Natural killer cell (primary cell): ENCODE data around the gene CENPU. TPM values are rescaled to one million over a fixed set of nuclear protein-coding genes. Genes with fewer than 3 reads are reported as not detected.

Experiments used
- ATAC-seq, 3 donors: fragments of 150-1000 bp in 2 of 3; fragments of 200-7000 bp in 1 of 3; cut with Tn5 transposase; 1 replicate in 1 of 3; 2 replicates in 2 of 3; pipeline ENCODE4 v1.10.0; 2021; ENCODE audit warnings: mild to moderate bottlenecking in 2 of 3, moderate library complexity in 2 of 3
- DNase-seq, 2 donors: peaks; one replicate each; pipeline versions ENCODE4 v3.0.0 to v3.0.0-alpha.2; 2013 to 2021; ENCODE audit warnings: mixed read lengths in 1 of 2
- H3K27ac ChIP-seq: one replicate; pipeline ENCODE4 v1.5.1; 2013; ENCODE audit warnings: mild to moderate bottlenecking, low read length
- H3K27me3 ChIP-seq: one replicate; pipeline ENCODE4 v1.6.1; 2013; ENCODE audit warnings: low read length; ENCODE audit not compliant: control insufficient read depth, insufficient read depth
- H3K36me3 ChIP-seq: one replicate; pipeline ENCODE4 v1.6.1; 2013; ENCODE audit warnings: low read length; ENCODE audit not compliant: control insufficient read depth, insufficient read depth
- H3K4me1 ChIP-seq: one replicate; pipeline ENCODE4 v1.6.1; 2013; ENCODE audit warnings: low read length; ENCODE audit not compliant: control insufficient read depth, insufficient read depth
- H3K4me3 ChIP-seq: one replicate; pipeline ENCODE4 v1.5.1; 2013; ENCODE audit warnings: low read length
- H3K9me3 ChIP-seq: one replicate; pipeline ENCODE4 v1.6.1; 2013; ENCODE audit warnings: low read length; ENCODE audit not compliant: control insufficient read depth, insufficient read depth
- H3K27ac Mint-ChIP-seq, 2 donors: one replicate each; pipeline ENCODE4 v1.8.0; 2022; ENCODE audit warnings: mild to moderate bottlenecking in 2 of 2, mixed read lengths in 2 of 2, moderate library complexity in 1 of 2
- H3K27me3 Mint-ChIP-seq, 2 donors: one replicate each; pipeline ENCODE4 v1.8.0; 2022; ENCODE audit warnings: low read depth in 2 of 2, mixed read lengths in 2 of 2
- H3K36me3 Mint-ChIP-seq: one replicate; pipeline ENCODE4 v1.8.0; 2022; ENCODE audit warnings: mixed read lengths
- H3K4me1 Mint-ChIP-seq, 2 donors: one replicate each; pipeline ENCODE4 v1.8.0; 2022; ENCODE audit warnings: mixed read lengths in 2 of 2
- H3K4me3 Mint-ChIP-seq: one replicate; pipeline ENCODE4 v1.8.0; 2022; ENCODE audit warnings: mild to moderate bottlenecking, moderate library complexity, mixed read lengths
- H3K9me3 Mint-ChIP-seq, 2 donors: one replicate each; pipeline ENCODE4 v1.8.0; 2022; ENCODE audit warnings: mixed read lengths in 2 of 2
- WGBS: methylation state at CpG from one replicate; pipeline ENCODE4 v1.1.7; 2013; ENCODE audit warnings: missing lambda C conversion rate; ENCODE audit not compliant: insufficient coverage; 5-methylcytosine and 5-hydroxymethylcytosine counted together
- intact Hi-C: fragments of 100-400 bp; cut with micrococcal nuclease; formaldehyde crosslinking; loops from one replicate; pipeline ENCODE4 v1.14.2; 2022
- total RNA-seq, 4 donors: library from RNA; stranded (reverse); fragments of 120-200 nt in 1 of 4; gene quantifications; one replicate each; pipeline versions ENCODE4 v1.2.3 to v1.2.4, GENCODE V29; 2013 to 2022
- TF ChIP-seq, protein P1 (sequence below): fragments of 200-600 bp; IDR thresholded peaks from one replicate; pipeline ENCODE4 v1.8.0; 2022; ENCODE audit warnings: antibody characterized with exemption

The CENPU gene
- total RNA-seq, 3 donors from 2014 or later (not counting 1 experiment from before 2014, with no cell fraction given) = 6.5 to 12.1 (median 10.3) TPM

DNA sequence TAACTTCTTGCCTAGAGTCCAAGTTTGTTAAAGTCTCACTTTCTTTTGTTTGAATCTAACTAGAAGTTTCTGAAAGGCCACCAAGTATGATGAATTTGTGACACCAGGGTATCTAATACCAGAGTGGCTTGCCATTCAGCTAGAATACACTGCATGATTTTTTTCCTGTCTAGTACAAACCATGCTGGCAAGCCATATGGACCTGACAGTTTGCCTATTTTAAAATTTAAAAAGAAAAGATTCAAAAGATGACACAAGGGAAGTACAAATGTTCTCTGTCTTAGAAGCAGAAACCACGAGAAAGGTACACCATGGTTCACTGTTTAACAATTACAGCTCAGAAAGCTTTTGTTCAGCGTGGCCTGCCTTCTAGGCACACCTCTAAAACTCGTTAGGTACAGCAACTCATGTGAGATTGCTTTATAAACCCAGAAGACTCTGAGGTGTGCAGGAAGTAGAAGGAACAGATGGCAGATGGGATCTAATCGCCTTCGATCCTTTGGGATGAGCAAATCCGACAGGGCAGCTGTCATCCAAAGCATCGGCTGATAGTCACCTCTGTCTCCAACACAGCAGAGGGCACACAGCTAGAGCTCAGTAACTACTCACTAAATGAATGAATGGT lies 35.4 kb upstream of the CENPU start:
- no peak overlapping the region for H3K27ac Mint-ChIP-seq
- H3K4me3 Mint-ChIP-seq = no peak overlapping the region
- intact Hi-C loops = no loop called here
- H3K4me3 ChIP-seq = no peak overlapping the region
- H3K27me3 ChIP-seq = no peaks in the 10 kb centered on the region
- ATAC-seq = no peak
- H3K9me3 ChIP-seq = no peaks in the 10 kb centered on the region
- no peaks in the 10 kb centered on the region for H3K4me1 ChIP-seq
- TF ChIP-seq, protein P1, sequence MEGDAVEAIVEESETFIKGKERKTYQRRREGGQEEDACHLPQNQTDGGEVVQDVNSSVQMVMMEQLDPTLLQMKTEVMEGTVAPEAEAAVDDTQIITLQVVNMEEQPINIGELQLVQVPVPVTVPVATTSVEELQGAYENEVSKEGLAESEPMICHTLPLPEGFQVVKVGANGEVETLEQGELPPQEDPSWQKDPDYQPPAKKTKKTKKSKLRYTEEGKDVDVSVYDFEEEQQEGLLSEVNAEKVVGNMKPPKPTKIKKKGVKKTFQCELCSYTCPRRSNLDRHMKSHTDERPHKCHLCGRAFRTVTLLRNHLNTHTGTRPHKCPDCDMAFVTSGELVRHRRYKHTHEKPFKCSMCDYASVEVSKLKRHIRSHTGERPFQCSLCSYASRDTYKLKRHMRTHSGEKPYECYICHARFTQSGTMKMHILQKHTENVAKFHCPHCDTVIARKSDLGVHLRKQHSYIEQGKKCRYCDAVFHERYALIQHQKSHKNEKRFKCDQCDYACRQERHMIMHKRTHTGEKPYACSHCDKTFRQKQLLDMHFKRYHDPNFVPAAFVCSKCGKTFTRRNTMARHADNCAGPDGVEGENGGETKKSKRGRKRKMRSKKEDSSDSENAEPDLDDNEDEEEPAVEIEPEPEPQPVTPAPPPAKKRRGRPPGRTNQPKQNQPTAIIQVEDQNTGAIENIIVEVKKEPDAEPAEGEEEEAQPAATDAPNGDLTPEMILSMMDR = no peak
- no peak overlapping the region for H3K27ac ChIP-seq
- H3K27me3 Mint-ChIP-seq = no peaks in the 10 kb centered on the region
- H3K4me1 Mint-ChIP-seq = no peaks in the 10 kb centered on the region
- no peaks in the 10 kb centered on the region for H3K9me3 Mint-ChIP-seq
- DNase-seq = no peak
- H3K36me3 Mint-ChIP-seq = no peaks in the 10 kb centered on the region
- 92% methylated on average over 7 of the region's 7 CpGs for WGBS
- peaks cover 31% of the 10 kb centered on the region for H3K36me3 ChIP-seq

DNA sequence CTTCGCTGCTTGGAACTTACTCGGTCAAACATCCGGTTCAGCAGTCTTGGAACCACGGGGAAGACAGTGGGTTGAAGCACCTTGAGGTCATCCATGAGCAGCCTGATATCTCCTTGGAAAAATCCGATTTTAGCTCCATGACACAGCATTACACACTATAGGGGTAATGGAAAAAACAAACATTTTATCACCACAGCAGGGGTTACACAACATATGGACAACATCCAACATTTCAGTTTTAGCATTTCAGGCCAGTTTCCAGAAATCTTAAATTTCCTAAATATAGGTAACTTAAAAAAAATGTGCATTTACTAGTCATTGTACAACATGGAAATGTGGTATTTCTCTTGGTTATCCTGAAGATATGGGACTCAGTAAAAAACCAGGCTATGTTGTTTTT lies 34.4 kb upstream of the CENPU start:
- intact Hi-C loops = no loop called here

DNA sequence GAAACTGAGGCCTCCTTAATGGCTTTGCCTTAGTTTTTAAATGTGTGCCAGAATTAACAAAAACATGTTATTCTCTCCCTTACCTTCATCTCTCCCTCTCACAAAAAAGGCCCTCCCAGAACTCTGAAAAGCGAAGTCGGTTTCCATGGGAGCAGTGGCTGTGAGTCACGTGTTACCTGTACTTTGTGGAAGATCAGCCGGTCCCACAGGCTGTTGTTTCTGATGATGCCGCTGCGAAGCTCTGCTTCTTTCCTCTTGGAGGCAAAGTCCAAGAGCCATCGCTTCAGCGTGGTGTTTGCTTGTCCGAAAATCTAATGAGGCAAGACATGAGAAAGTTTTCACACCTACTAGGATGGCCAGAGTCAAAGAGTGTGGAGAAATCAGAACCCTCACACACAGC lies 32.5 kb upstream of the CENPU start:
- TF ChIP-seq, protein P1 = no peak
- no peak overlapping the region for H3K27ac Mint-ChIP-seq
- no peak for DNase-seq
- H3K4me1 Mint-ChIP-seq = peaks cover 7 to 10% of the 10 kb centered on the region in 2 donors
- 97% methylated on average over 9 of the region's 9 CpGs for WGBS
- H3K36me3 Mint-ChIP-seq = no peaks in the 10 kb centered on the region
- no peak overlapping the region for H3K4me3 ChIP-seq
- intact Hi-C loops = no loop called here
- peaks cover 26% of the 10 kb centered on the region for H3K36me3 ChIP-seq
- ATAC-seq = no peak
- no peaks in the 10 kb centered on the region for H3K9me3 ChIP-seq
- no peaks in the 10 kb centered on the region for H3K27me3 ChIP-seq
- no peak overlapping the region for H3K27ac ChIP-seq
- no peaks in the 10 kb centered on the region for H3K27me3 Mint-ChIP-seq
- H3K4me3 Mint-ChIP-seq = no peak overlapping the region
- H3K4me1 ChIP-seq = peaks cover 12% of the 10 kb centered on the region
- H3K9me3 Mint-ChIP-seq = no peaks in the 10 kb centered on the region

More for the DNA sequence above, 34.4 kb upstream of the CENPU start:
- no peak overlapping the region for H3K4me3 Mint-ChIP-seq
- no peaks in the 10 kb centered on the region for H3K9me3 Mint-ChIP-seq
- DNase-seq (no peak), ATAC-seq (no peak)
- peaks cover 31% of the 10 kb centered on the region for H3K36me3 ChIP-seq
- H3K27ac Mint-ChIP-seq = no peak overlapping the region
- H3K36me3 Mint-ChIP-seq = no peaks in the 10 kb centered on the region
- H3K4me1 ChIP-seq = no peaks in the 10 kb centered on the region
- no peak overlapping the region for H3K4me3 ChIP-seq
- no peak overlapping the region for H3K27ac ChIP-seq
- H3K27me3 ChIP-seq = no peaks in the 10 kb centered on the region
- H3K4me1 Mint-ChIP-seq = no peaks in the 10 kb centered on the region
- TF ChIP-seq, protein P1 = no peak
- WGBS = 94% methylated on average over 5 of the region's 5 CpGs
- no peaks in the 10 kb centered on the region for H3K27me3 Mint-ChIP-seq
- H3K9me3 ChIP-seq = no peaks in the 10 kb centered on the region
